ENCODE results near the gene SWAP70. TPM values are rescaled to one million over a fixed set of nuclear protein-coding genes. Genes with fewer than 3 reads are reported as not detected.

The SWAP70 gene
- total and polyA plus RNA-seq, 2 experiments from 2014 or later: 30.3 to 33.3 TPM

DNA sequence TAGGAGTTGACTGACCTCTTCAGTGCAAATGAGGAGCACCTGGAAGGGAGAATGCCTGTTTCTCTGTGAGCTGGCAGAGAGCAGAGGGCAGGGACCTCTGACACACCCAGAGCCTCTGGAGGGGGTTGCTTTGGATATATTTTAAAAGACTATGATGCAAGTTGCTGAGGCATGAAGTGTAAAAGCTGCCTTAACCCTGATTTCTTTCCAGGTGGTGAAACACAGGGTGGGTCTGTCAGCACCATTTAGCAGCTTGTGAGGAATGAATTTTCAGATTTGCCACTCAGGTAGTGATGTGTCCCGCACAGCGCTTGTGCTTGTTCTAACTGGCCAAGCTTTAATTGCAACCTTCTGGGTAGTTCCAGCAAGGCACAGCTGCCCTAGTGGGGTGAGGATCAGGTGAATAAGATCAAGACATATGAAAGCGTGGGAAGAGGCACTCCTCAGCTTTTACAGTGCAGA lies 90.2 kb downstream of the SWAP70 start:
- H3K4me2 ChIP-seq: no peak overlapping the region
- H3K9me3 Mint-ChIP-seq: no peaks in the 10 kb centered on the region
- no peaks in the 10 kb centered on the region for H4K20me1 ChIP-seq (replicated peaks; ENCODE audit: insufficient read depth)
- H3K4me1 Mint-ChIP-seq: peaks cover 30% of the 10 kb centered on the region
- peaks cover 13% of the 10 kb centered on the region for H3K36me3 ChIP-seq (ENCODE audit: insufficient read depth)
- H3K9me2 ChIP-seq (ENCODE audit: insufficient read depth): no peaks in the 10 kb centered on the region
- H3K36me3 Mint-ChIP-seq (ENCODE audit: low read depth): peaks cover 16% of the 10 kb centered on the region
- no peak overlapping the region for H2AFZ ChIP-seq
- H3K79me2 ChIP-seq (replicated peaks; ENCODE audit: insufficient read depth): no peaks in the 10 kb centered on the region
- ATAC-seq: peak; percentile 2; the same call in 1 of the 3 replicates
- 0 out of 2 replicates have a peak, but pooled peaks cover 9% of the 10 kb centered on the region for H3F3A ChIP-seq (replicated peaks; ENCODE audit: low read depth)
- H3K4me3 ChIP-seq: no peak overlapping the region
- H3K27me3 Mint-ChIP-seq (ENCODE audit: insufficient read depth, low read depth, poor library complexity): peaks cover 4% of the 10 kb centered on the region
- peaks cover 32% of the 10 kb centered on the region for H3K4me1 ChIP-seq (ENCODE audit: insufficient read depth)
- H3K27me3 ChIP-seq (ENCODE audit: insufficient read depth): no peaks in the 10 kb centered on the region
- no peak for DNase-seq (ENCODE audit: low spot score)
- TF ChIP-seq POLR2AphosphoS5 (IDR thresholded peaks at IDR 0.05; ENCODE audit: low read depth) (0 out of 2 replicates have a peak, but pooled peaks have one; percentile 1), NANOG (IDR thresholded peaks at IDR 0.05; ENCODE audit: borderline replicate concordance) (no peak), CTCF (conservative IDR thresholded peaks at IDR 0.05; ENCODE audit: low read depth in 2 of 2) (peak in 1 of 2 experiments; percentile 44; a peak in 2 of 4 replicates)
- H3K27ac ChIP-seq (ENCODE audit: low read depth): peak overlapping the region; percentile 84; the same call in 1 of the 2 replicates
- peak overlapping the region; percentile 36; the same call in 1 of the 2 replicates for H3K27ac Mint-ChIP-seq
- H3K4me3 Mint-ChIP-seq: no peak overlapping the region

GRCh38 chr11:9755561-9756185 lies 91.8 kb downstream of the SWAP70 start:
- Mint-ChIP-seq H3K36me3 (ENCODE audit: low read depth) (peaks cover 4% of the 10 kb centered on the region), H3K27ac (no peak overlapping the region; the same call in 1 of the 2 replicates), H3K4me3 (no peak overlapping the region), H3K27me3 (ENCODE audit: insufficient read depth, low read depth, poor library complexity) (peaks cover 6% of the 10 kb centered on the region), H3K4me1 (peaks cover 36% of the 10 kb centered on the region), H3K9me3 (no peaks in the 10 kb centered on the region)
- H3K79me2 ChIP-seq (replicated peaks; ENCODE audit: insufficient read depth): no peaks in the 10 kb centered on the region
- no peaks in the 10 kb centered on the region for H3K9me2 ChIP-seq (ENCODE audit: insufficient read depth)
- no peak overlapping the region for H3K4me3 ChIP-seq
- 0 out of 2 replicates have a peak, but pooled peaks cover 12% of the 10 kb centered on the region for H3F3A ChIP-seq (replicated peaks; ENCODE audit: low read depth)
- ATAC-seq (no peak), DNase-seq (ENCODE audit: low spot score) (no peak)
- no peak overlapping the region for H3K4me2 ChIP-seq
- H3K27ac ChIP-seq (ENCODE audit: low read depth): 0 out of 2 replicates have a peak overlapping the region, but pooled peaks have one; percentile 19
- no peaks in the 10 kb centered on the region for H4K20me1 ChIP-seq (replicated peaks; ENCODE audit: insufficient read depth)
- no peak for TF ChIP-seq CREB1 (CRISPR knock-in tag; IDR thresholded peaks at IDR 0.05; ENCODE audit: low read depth)
- no peak for TF ChIP-seq ZNF114 (CRISPR knock-in tag; IDR thresholded peaks at IDR 0.05)
- TF ChIP-seq, protein P1, sequence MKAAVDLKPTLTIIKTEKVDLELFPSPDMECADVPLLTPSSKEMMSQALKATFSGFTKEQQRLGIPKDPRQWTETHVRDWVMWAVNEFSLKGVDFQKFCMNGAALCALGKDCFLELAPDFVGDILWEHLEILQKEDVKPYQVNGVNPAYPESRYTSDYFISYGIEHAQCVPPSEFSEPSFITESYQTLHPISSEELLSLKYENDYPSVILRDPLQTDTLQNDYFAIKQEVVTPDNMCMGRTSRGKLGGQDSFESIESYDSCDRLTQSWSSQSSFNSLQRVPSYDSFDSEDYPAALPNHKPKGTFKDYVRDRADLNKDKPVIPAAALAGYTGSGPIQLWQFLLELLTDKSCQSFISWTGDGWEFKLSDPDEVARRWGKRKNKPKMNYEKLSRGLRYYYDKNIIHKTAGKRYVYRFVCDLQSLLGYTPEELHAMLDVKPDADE (IDR thresholded peaks at IDR 0.05): no peak
- H2AFZ ChIP-seq: no peak overlapping the region
- no peaks in the 10 kb centered on the region for H3K36me3 ChIP-seq (ENCODE audit: insufficient read depth)
- no peaks in the 10 kb centered on the region for H3K27me3 ChIP-seq (ENCODE audit: insufficient read depth)
- peaks cover 35% of the 10 kb centered on the region for H3K4me1 ChIP-seq (ENCODE audit: insufficient read depth)
